Stimulated activated CD8-positive, alpha-beta memory T cell treated with anti-CD3 and anti-CD28 coated beads, Interleukin-15, amount 100 ng/mL, for 48 hours (primary cell): Measurements from ENCODE around the gene ERGIC1.
"Not testable (repeated sequence)": the region's sequence is repeated elsewhere in the genome, so short reads cannot be mapped to it uniquely, and the experiment has no call there.

Experiments used
- DNase-seq, 2 donors: peaks; one replicate each; pipeline ENCODE4 v3.0.0-alpha.2; 2020; ENCODE audit warnings: low read depth in 2 of 2

ERGIC1 gene

GRCh38 chr5:172846677-172847076 lies 12.6 kb downstream of the ERGIC1 start:
- no peak for DNase-seq

GRCh38 chr5:172847584-172847983 lies 13.5 kb downstream of the ERGIC1 start:
- not testable (repeated sequence) for DNase-seq

- no peak for DNase-seq
These were observed 14.4 kb downstream of the ERGIC1 start for GRCh38 chr5:172848419-172848818.

- no peak for DNase-seq
These were observed 15.8 kb downstream of the ERGIC1 start for GRCh38 chr5:172849606-172850453.

- DNase-seq = no peak
These were observed 16.4 kb downstream of the ERGIC1 start for GRCh38 chr5:172850454-172850797.

- not testable (repeated sequence) for DNase-seq
These were observed 17.2 kb downstream of the ERGIC1 start for GRCh38 chr5:172851254-172851653.

GRCh38 chr5:172852490-172853354 lies 18.7 kb downstream of the ERGIC1 start:
- DNase-seq = peak in 1 of 2 donors; percentile 28

GRCh38 chr5:172853355-172853975 lies 19.4 kb downstream of the ERGIC1 start:
- no peak for DNase-seq

GRCh38 chr5:172854451-172854871 lies 20.4 kb downstream of the ERGIC1 start:
- no peak for DNase-seq

- no peak for DNase-seq
These were observed 20.9 kb downstream of the ERGIC1 start for GRCh38 chr5:172854971-172855370.

GRCh38 chr5:172855597-172856292 lies 21.7 kb downstream of the ERGIC1 start:
- DNase-seq = no peak

GRCh38 chr5:172856336-172856735 lies 22.3 kb downstream of the ERGIC1 start:
- no peak for DNase-seq

GRCh38 chr5:172857982-172858381 lies 23.9 kb downstream of the ERGIC1 start:
- DNase-seq = no peak

- no peak for DNase-seq
These were observed 24.5 kb downstream of the ERGIC1 start for GRCh38 chr5:172858511-172858989.

- no peak for DNase-seq
These were observed 25.1 kb downstream of the ERGIC1 start for GRCh38 chr5:172858990-172859811.

GRCh38 chr5:172859966-172860365 lies 25.9 kb downstream of the ERGIC1 start:
- no peak for DNase-seq

- DNase-seq = no peak
These were observed 26.7 kb downstream of the ERGIC1 start for GRCh38 chr5:172860520-172861443.

- DNase-seq = no peak
These were observed 27.4 kb downstream of the ERGIC1 start for GRCh38 chr5:172861461-172861860.

GRCh38 chr5:172862165-172862801 lies 28.2 kb downstream of the ERGIC1 start:
- no peak for DNase-seq
